Karpas-422 (cell line): Measurements from ENCODE around the gene UNC119B. TPM values are rescaled to one million over a fixed set of nuclear protein-coding genes. Genes with fewer than 3 reads are reported as not detected.
A peak's percentile ranks its signal among the peaks of the same experiment; 100 is the strongest.
"Not testable (repeated sequence)": the region's sequence is repeated elsewhere in the genome, so short reads cannot be mapped to it uniquely, and the experiment has no call there.

ENCODE experiments used
- DNase-seq: peaks from one replicate; pipeline ENCODE4 v3.0.0-alpha.2; 2015
- H2AFZ ChIP-seq: fragments of 200-600 bp; sonication (generic); 2 replicates; pipeline ENCODE4 v1.6.1; 2014; ENCODE audit warnings: antibody characterized with exemption, low read length, mixed read lengths
- H3K27ac ChIP-seq: fragments of 200-600 bp; sonication (generic); 2 replicates; pipeline ENCODE4 v1.5.1; 2014; ENCODE audit warnings: mild to moderate bottlenecking, low read length, moderate library complexity
- H3K27me3 ChIP-seq: fragments of 200-600 bp; sonication (generic); 2 replicates; pipeline ENCODE4 v1.6.1; 2014; ENCODE audit warnings: low read length, mixed read lengths
- H3K36me3 ChIP-seq: fragments of 200-600 bp; sonication (generic); 2 replicates; pipeline ENCODE4 v1.6.1; 2014; ENCODE audit warnings: low read length, mixed read lengths; ENCODE audit not compliant: insufficient read depth
- H3K4me1 ChIP-seq: fragments of 200-600 bp; sonication (generic); 2 replicates; pipeline ENCODE4 v1.6.1; 2014; ENCODE audit warnings: mild to moderate bottlenecking, low read length, mixed read lengths
- H3K4me2 ChIP-seq: fragments of 200-600 bp; sonication (generic); 2 replicates; pipeline ENCODE4 v1.6.1; 2014; ENCODE audit warnings: low read length, low read depth, mild to moderate bottlenecking; ENCODE audit not compliant: poor library complexity, severe bottlenecking
- H3K4me3 ChIP-seq: fragments of 200-600 bp; sonication (generic); 2 replicates; pipeline ENCODE4 v1.5.1; 2014; ENCODE audit warnings: mild to moderate bottlenecking, antibody characterized with exemption, low read length, mixed read lengths
- H3K79me2 ChIP-seq: fragments of 200-600 bp; sonication (generic); 2 replicates; pipeline ENCODE4 v1.6.1; 2014; ENCODE audit warnings: mild to moderate bottlenecking, low read length, mixed read lengths
- H3K9ac ChIP-seq: fragments of 200-600 bp; sonication (generic); 2 replicates; pipeline ENCODE4 v1.6.0; 2014; ENCODE audit warnings: low read length
- H3K9me2 ChIP-seq: fragments of 200-600 bp; sonication (generic), shearing (Covaris generic); replicated peaks from 2 replicates; pipeline ENCODE4 v1.6.0; 2014; ENCODE audit warnings: mild to moderate bottlenecking, low read length, moderate library complexity; ENCODE audit not compliant: insufficient read depth
- H3K9me3 ChIP-seq: fragments of 300-700, 200-600 bp; sonication (generic); 2 replicates; pipeline ENCODE4 v1.6.1; 2014; ENCODE audit warnings: low read length, mixed read lengths
- H4K20me1 ChIP-seq: fragments of 200-600 bp; sonication (generic); 2 replicates; pipeline ENCODE4 v1.6.1; 2014; ENCODE audit warnings: mild to moderate bottlenecking, antibody characterized with exemption, low read length, low read depth; ENCODE audit not compliant: insufficient read depth
- total RNA-seq: library from RNA; depleted of rRNA; stranded (reverse); fragments of >200 nt; shearing (Covaris generic); gene quantifications from 2 replicates; pipeline ENCODE4 v1.2.3, GENCODE V29; 2014; ENCODE audit warnings: low replicate concordance

UNC119B gene
- total RNA-seq, 1 experiment from 2014 or later = 19.7 TPM

GRCh38 chr12:120670237-120670636 is 40.0 kb upstream of the UNC119B start:
- not testable (repeated sequence) for H3K36me3 ChIP-seq, H3K79me2 ChIP-seq, H3K4me3 ChIP-seq, H3K9me3 ChIP-seq, H3K27me3 ChIP-seq, DNase-seq, H3K9me2 ChIP-seq, H4K20me1 ChIP-seq, H2AFZ ChIP-seq
- Histone ChIP-seq H3K27ac (peak overlapping the region; percentile 75; the same call in 1 of the 2 replicates), H3K4me1 (peaks cover 41% of the 10 kb centered on the region), H3K4me2 (peak overlapping the region; percentile 68), H3K9ac (peak overlapping the region; percentile 58)

- no peak overlapping the region for H3K27ac ChIP-seq
- no peak overlapping the region for H3K4me3 ChIP-seq
- H3K4me1 ChIP-seq = peaks cover 41% of the 10 kb centered on the region
- H3K4me2 ChIP-seq = no peak overlapping the region
- H4K20me1 ChIP-seq = no peaks in the 10 kb centered on the region
- no peaks in the 10 kb centered on the region for H3K27me3 ChIP-seq
- no peaks in the 10 kb centered on the region for H3K9me2 ChIP-seq
- H3K9me3 ChIP-seq = no peaks in the 10 kb centered on the region
- H3K79me2 ChIP-seq = no peaks in the 10 kb centered on the region
- no peak overlapping the region for H3K9ac ChIP-seq
- H2AFZ ChIP-seq = no peak overlapping the region; the same call in 1 of the 2 replicates
- no peak for DNase-seq
- no peaks in the 10 kb centered on the region for H3K36me3 ChIP-seq
These were observed 39.6 kb upstream of the UNC119B start for GRCh38 chr12:120670667-120671066.

DNA sequence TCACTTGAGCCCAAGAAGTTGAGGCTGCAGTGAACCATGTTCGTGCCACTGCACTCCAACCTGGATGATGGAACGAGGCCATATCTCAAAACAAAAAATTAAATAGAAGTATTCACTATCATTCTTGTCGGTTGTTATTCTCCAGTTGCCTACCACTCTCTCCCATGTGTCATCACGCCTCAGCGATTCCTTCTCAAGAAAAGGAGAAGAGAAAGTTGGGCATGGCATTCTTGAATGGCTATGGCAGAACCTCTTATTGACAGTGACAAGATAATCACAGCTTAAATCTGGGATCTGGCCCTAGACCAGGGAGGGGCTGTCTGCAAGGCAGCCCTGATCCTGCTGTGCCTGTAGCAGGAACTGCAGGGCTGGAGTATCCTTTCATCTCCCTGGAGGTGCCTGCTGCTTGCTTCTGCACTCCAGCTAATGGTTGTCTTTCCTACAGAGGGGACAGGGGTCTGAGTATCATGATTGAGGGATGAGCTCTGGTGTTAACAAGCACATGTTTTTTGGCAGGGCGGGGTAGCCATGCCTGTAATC is 36.1 kb upstream of the UNC119B start:
- Histone ChIP-seq H3K9ac (no peak overlapping the region), H3K79me2 (no peaks in the 10 kb centered on the region), H3K36me3 (no peaks in the 10 kb centered on the region), H3K27me3 (no peaks in the 10 kb centered on the region), H3K9me2 (no peaks in the 10 kb centered on the region), H3K27ac (no peak overlapping the region), H3K4me3 (no peak overlapping the region), H3K9me3 (no peaks in the 10 kb centered on the region), H3K4me1 (peaks cover 44% of the 10 kb centered on the region), H3K4me2 (peak overlapping the region; percentile 22), H2AFZ (no peak overlapping the region), H4K20me1 (no peaks in the 10 kb centered on the region)
- peak; percentile 79 for DNase-seq

GRCh38 chr12:120677765-120678473 is 32.3 kb upstream of the UNC119B start:
- Histone ChIP-seq H3K79me2 (no peaks in the 10 kb centered on the region), H3K36me3 (no peaks in the 10 kb centered on the region), H4K20me1 (no peaks in the 10 kb centered on the region), H3K9me3 (no peaks in the 10 kb centered on the region), H3K4me1 (peaks cover 29% of the 10 kb centered on the region), H3K27me3 (no peaks in the 10 kb centered on the region), H3K4me2 (peak overlapping the region; percentile 49), H3K27ac (peak overlapping the region; percentile 58; the same call in 1 of the 2 replicates), H2AFZ (peak overlapping the region; percentile 26; the same call in 1 of the 2 replicates), H3K9me2 (no peaks in the 10 kb centered on the region), H3K9ac (peak overlapping the region; percentile 44; the same call in 1 of the 2 replicates), H3K4me3 (no peak overlapping the region; the same call in 1 of the 2 replicates)
- peak; percentile 59 for DNase-seq

DNA sequence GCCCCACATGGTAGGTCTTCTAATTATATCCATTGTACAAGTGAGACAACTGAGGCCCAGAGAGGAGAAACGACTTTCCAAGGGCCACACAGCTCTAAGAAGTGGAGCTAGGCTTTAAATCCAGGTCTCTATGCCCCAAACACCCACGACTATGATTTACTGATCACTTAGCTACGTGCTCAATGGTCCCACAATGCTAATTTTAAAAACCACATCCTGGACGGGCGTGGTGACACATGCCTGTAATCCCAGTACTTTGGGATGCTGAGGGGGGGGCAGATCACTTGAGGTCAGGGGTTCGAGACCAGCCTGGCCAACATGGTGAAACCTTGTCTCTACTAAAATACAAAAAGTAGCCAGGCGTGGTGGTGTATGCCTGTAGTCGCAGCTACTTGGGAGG is 31.7 kb upstream of the UNC119B start:
- Histone ChIP-seq H3K4me1 (peaks cover 31% of the 10 kb centered on the region), H2AFZ (0 out of 2 replicates have a peak overlapping the region, but pooled peaks have one; percentile 26), H3K79me2 (no peaks in the 10 kb centered on the region), H3K9me2 (no peaks in the 10 kb centered on the region), H3K9ac (0 out of 2 replicates have a peak overlapping the region, but pooled peaks have one; percentile 44), H3K36me3 (no peaks in the 10 kb centered on the region), H3K27ac (peak overlapping the region; percentile 58; the same call in 1 of the 2 replicates), H3K9me3 (no peaks in the 10 kb centered on the region), H3K4me2 (peak overlapping the region; percentile 49), H3K27me3 (no peaks in the 10 kb centered on the region), H3K4me3 (no peak overlapping the region), H4K20me1 (no peaks in the 10 kb centered on the region)
- no peak for DNase-seq

DNA sequence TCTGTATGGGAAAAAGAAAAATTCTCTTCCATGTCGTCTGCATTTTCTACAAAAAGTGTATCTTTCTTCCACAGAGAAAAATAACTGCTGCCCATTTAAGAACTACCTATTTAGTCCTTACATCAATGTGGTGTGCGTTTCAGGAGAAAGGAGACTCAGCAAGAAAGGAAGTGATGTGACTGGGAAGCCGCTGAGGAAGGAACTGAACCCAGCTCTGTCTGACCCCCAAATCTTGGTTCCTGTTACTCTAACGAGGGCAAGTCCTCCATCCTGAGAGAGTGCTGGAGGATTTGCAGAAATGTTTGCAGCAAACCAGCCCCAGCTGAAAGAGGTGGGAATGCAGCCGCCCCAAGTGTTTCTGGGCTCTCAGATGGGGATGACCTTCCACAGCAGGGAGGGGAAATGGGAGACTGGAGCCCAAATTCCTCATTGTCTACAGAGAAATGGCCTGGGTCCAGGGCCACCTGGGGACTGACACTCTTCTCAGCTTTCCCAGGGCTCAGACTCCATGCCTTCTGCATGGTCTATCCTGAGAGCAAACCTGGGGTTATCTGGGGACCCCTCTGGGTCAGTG is 30.0 kb upstream of the UNC119B start:
- no peaks in the 10 kb centered on the region for H4K20me1 ChIP-seq
- H3K9me3 ChIP-seq = no peaks in the 10 kb centered on the region
- no peaks in the 10 kb centered on the region for H3K27me3 ChIP-seq
- peaks cover 27% of the 10 kb centered on the region for H3K4me1 ChIP-seq
- H3K79me2 ChIP-seq = no peaks in the 10 kb centered on the region
- no peaks in the 10 kb centered on the region for H3K36me3 ChIP-seq
- no peak overlapping the region for H3K27ac ChIP-seq
- H3K4me2 ChIP-seq = no peak overlapping the region
- no peak overlapping the region for H2AFZ ChIP-seq
- H3K9me2 ChIP-seq = no peaks in the 10 kb centered on the region
- no peak overlapping the region for H3K9ac ChIP-seq
- DNase-seq = no peak
- H3K4me3 ChIP-seq = no peak overlapping the region

DNA sequence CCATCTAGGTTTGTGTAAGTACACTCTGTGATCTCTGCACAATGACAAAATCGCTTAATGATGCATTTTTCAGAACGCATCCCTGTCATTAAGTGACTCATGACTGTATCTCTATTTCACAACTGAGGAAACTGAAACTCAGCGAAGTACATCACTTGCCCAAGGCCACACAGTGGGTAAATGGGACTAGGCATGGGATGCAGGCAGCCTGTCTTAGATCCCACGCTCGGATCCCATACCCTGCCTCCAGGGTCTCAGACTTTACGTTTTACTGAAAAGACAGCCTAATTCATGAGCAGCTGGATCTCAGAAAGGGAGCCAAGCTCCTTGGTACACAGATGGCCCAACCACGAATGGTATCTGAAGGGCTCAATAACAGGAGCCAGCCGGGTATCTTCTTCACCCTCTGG is 25.7 kb upstream of the UNC119B start:
- no peak for DNase-seq
- H3K4me1 ChIP-seq = peaks cover 37% of the 10 kb centered on the region
- no peaks in the 10 kb centered on the region for H3K36me3 ChIP-seq
- H3K27ac ChIP-seq = peak overlapping the region; percentile 88
- no peaks in the 10 kb centered on the region for H3K9me3 ChIP-seq
- H3K9ac ChIP-seq = peak overlapping the region; percentile 46
- no peaks in the 10 kb centered on the region for H3K9me2 ChIP-seq
- no peak overlapping the region for H3K4me3 ChIP-seq
- H4K20me1 ChIP-seq = peaks cover 16% of the 10 kb centered on the region
- H3K27me3 ChIP-seq = no peaks in the 10 kb centered on the region
- H3K4me2 ChIP-seq = peak overlapping the region; percentile 39
- peak overlapping the region; percentile 97 for H2AFZ ChIP-seq
- H3K79me2 ChIP-seq = peaks cover 26% of the 10 kb centered on the region

DNA sequence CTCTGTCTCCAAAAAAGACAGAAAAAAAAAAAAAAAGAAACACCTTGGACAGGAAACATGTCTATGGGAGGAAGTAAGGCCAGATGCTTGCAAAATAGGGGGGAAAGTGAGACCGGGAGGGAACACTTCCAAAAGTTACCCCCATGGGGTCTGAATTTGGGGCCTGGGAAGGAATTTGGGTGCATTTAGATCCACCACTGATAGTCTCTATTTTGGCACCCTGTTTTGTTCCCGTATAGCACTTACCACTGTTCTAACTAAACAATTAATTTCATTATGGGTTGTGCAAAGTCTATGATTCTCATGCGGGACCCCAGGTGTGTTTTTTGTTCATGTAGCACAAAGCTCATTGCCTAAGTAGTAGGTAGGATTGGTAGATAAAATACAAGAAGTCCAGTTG is 24.7 kb upstream of the UNC119B start:
- Histone ChIP-seq H3K27me3 (no peaks in the 10 kb centered on the region), H4K20me1 (peaks cover 22% of the 10 kb centered on the region), H3K4me3 (peak overlapping the region; percentile 83), H3K27ac (peak overlapping the region; percentile 88), H3K9me3 (no peaks in the 10 kb centered on the region), H3K4me1 (peaks cover 43% of the 10 kb centered on the region), H3K4me2 (peak overlapping the region; percentile 97), H3K9ac (peak overlapping the region; percentile 84; the same call in 1 of the 2 replicates), H3K9me2 (no peaks in the 10 kb centered on the region), H3K36me3 (peaks cover 3% of the 10 kb centered on the region; the same call in 1 of the 2 replicates), H2AFZ (0 out of 2 replicates have a peak overlapping the region, but pooled peaks have one; percentile 97), H3K79me2 (peaks cover 36% of the 10 kb centered on the region)
- DNase-seq = no peak
